CD4-positive, alpha-beta T cell treated with Interleukin-6 for 4 hours (primary cell): Measurements from ENCODE around the gene LZTS3.
A peak's percentile ranks its signal among the peaks of the same experiment; 100 is the strongest.
"Not testable (repeated sequence)": the region's sequence is repeated elsewhere in the genome, so short reads cannot be mapped to it uniquely, and the experiment has no call there.

ENCODE experiments used
- DNase-seq: peaks from one replicate; pipeline ENCODE4 v3.0.0-alpha.2; 2020; ENCODE audit warnings: mixed read lengths

Gene LZTS3

GRCh38 chr20:3133155-3133554 is 40.2 kb downstream of the LZTS3 start:
- no peak for DNase-seq

GRCh38 chr20:3130051-3130600 is 43.2 kb downstream of the LZTS3 start:
- DNase-seq: no peak

GRCh38 chr20:3129094-3129493 is 44.3 kb downstream of the LZTS3 start:
- no peak for DNase-seq

- no peak for DNase-seq
Measured at GRCh38 chr20:3128275-3128984, 44.9 kb downstream of the LZTS3 start.

GRCh38 chr20:3126527-3126859 is 46.9 kb downstream of the LZTS3 start:
- DNase-seq: no peak

GRCh38 chr20:3125776-3126526 is 47.4 kb downstream of the LZTS3 start:
- not testable (repeated sequence) for DNase-seq

GRCh38 chr20:3124773-3125560 is 48.4 kb downstream of the LZTS3 start:
- not testable (repeated sequence) for DNase-seq

GRCh38 chr20:3124163-3124562 is 49.2 kb downstream of the LZTS3 start:
- not testable (repeated sequence) for DNase-seq

GRCh38 chr20:3123542-3123941 is 49.8 kb downstream of the LZTS3 start:
- DNase-seq: no peak

GRCh38 chr20:3121955-3122610 is 51.3 kb downstream of the LZTS3 start:
- DNase-seq: no peak

GRCh38 chr20:3121271-3121911 is 52.0 kb downstream of the LZTS3 start:
- peak; percentile 63 for DNase-seq

GRCh38 chr20:3119044-3119443 is 54.3 kb downstream of the LZTS3 start:
- no peak for DNase-seq

GRCh38 chr20:3117839-3118379 is 55.4 kb downstream of the LZTS3 start:
- peak; percentile 74 for DNase-seq

- DNase-seq: no peak
Measured at GRCh38 chr20:3116341-3116740, 57.0 kb downstream of the LZTS3 start.

- peak; percentile 41 for DNase-seq
Measured at GRCh38 chr20:3115190-3116107, 57.9 kb downstream of the LZTS3 start.
